Sigmoid colon (tissue), 7 donors: Measurements from ENCODE around the gene LGALS7B. TPM values are rescaled to one million over a fixed set of nuclear protein-coding genes. Genes with fewer than 3 reads are reported as not detected.
"Not testable (repeated sequence)": the region's sequence is repeated elsewhere in the genome, so short reads cannot be mapped to it uniquely, and the experiment has no call there.

Experiments
- DNase-seq: peaks from one replicate; pipeline ENCODE4 v3.0.0-alpha.2; 2019
- H3K27ac ChIP-seq, 4 donors: fragments of 200-600 bp; sonication (generic); one replicate each; pipeline ENCODE4 v1.5.1; 2016 to 2019; ENCODE audit warnings: mild to moderate bottlenecking in 1 of 4
- H3K27me3 ChIP-seq, 3 donors: fragments of 200-600 bp; sonication (generic); one replicate each; pipeline ENCODE4 v1.5.1; 2019; ENCODE audit warnings: mild to moderate bottlenecking in 1 of 3
- H3K36me3 ChIP-seq, 4 donors: fragments of 200-600 bp; sonication (generic); one replicate each; pipeline ENCODE4 v1.5.1; 2016 to 2019
- H3K4me1 ChIP-seq, 4 donors: fragments of 200-600 bp; sonication (generic); one replicate each; pipeline ENCODE4 v1.5.1; 2017 to 2019
- H3K4me3 ChIP-seq, 4 donors: fragments of 200-600 bp; sonication (generic); one replicate each; pipeline ENCODE4 v1.5.1; 2017 to 2019; ENCODE audit warnings: mild to moderate bottlenecking in 2 of 4, moderate library complexity in 1 of 4
- H3K9me3 ChIP-seq, 4 donors: fragments of 200-600 bp in 3 of 4; sonication (generic) in 3 of 4; one replicate each; pipeline versions ENCODE4 v1.5.1 to v1.6.1; 2013 to 2019
- EP300 ChIP-seq, 4 donors: sonication (generic); formaldehyde crosslinking; IDR thresholded peaks; one replicate each; pipeline ENCODE4 v1.6.1; 2017; ENCODE audit warnings: antibody characterized with exemption in 4 of 4
- POLR2A ChIP-seq, 2 donors: fragments of 450-650 bp; IDR thresholded peaks; one replicate each; pipeline ENCODE4 v1.6.1; 2016; ENCODE audit warnings: antibody characterized with exemption in 2 of 2, mild to moderate bottlenecking in 2 of 2, moderate library complexity in 2 of 2
- POLR2AphosphoS5 ChIP-seq, 4 donors: sonication (generic); formaldehyde crosslinking; IDR thresholded peaks; one replicate each; pipeline ENCODE4 v1.6.1; 2017; ENCODE audit warnings: antibody characterized with exemption in 4 of 4
- WGBS, 2 donors: extraction: QIAGEN DNeasy Blood & Tissue Kit; methylation state at CpG; one replicate each; pipeline ENCODE4 v1.1.7; 2013; 5-methylcytosine and 5-hydroxymethylcytosine counted together
- intact Hi-C: fragments of 100-400 bp; cut with DNase I; formaldehyde crosslinking; loops from one replicate; pipeline ENCODE4 v1.15.1; 2023
- polyA plus RNA-seq, 3 donors: library from polyadenylated mRNA; stranded (reverse); fragments of 200-250 nt; gene quantifications; one replicate each; pipeline ENCODE4 v1.2.3, GENCODE V29; 2013
- total RNA-seq, 4 donors: library from RNA; depleted of rRNA; stranded (reverse); fragments of >200 nt; gene quantifications; one replicate each; pipeline ENCODE4 v1.1.0, GENCODE V29; 2016
- TF ChIP-seq, protein P1 (sequence below), 4 experiments: fragments of 450-650 bp in 3 of 4; fragments of 200-600 bp in 1 of 4; IDR thresholded peaks; one replicate each; pipeline ENCODE4 v1.5.1; 2016 to 2019; ENCODE audit warnings: antibody characterized with exemption in 4 of 4, mild to moderate bottlenecking in 3 of 4, moderate library complexity in 2 of 4
- donor health status: healthy with polysubstance abuse.
- donor health status: Bipolar disorder and iron deficiency.
- donor health status: healthy.

Gene LGALS7B
- total and polyA plus RNA-seq, 7 donors = 1.2 to 3.0 TPM; not detected in 5

DNA sequence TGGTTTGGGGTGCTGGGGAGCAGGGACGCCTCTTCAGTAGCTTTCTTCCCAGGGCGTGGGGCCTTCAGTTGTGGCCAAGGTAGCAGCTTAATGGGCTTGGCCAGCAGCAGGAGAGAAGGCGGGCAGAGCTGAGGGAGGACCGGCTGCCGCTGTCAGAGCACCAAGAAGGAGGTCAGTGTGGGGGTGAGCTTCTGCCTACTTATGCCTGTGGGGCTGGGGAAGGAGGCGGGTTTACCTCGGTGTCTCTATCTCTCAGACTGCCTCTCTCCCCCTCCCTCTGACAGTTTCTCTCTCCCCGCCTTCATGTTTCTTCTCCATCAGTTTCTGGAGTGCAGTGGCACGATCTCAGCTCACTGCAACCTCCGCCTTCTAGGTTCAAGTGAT lies 44.7 kb upstream of the LGALS7B start, which contains the start of gene CAPN12:
Gene CAPN12, minus strand, starts transcription at position 177 of the 384 bp plus-strand sequence. CDS start 309 bp downstream, outside the sequence.
- TF ChIP-seq EP300 (IDR thresholded peaks at IDR 0.05) (no peak), POLR2A (IDR thresholded peaks at IDR 0.05) (no peak), POLR2AphosphoS5 (IDR thresholded peaks at IDR 0.05) (no peak)
- TF ChIP-seq, protein P1, sequence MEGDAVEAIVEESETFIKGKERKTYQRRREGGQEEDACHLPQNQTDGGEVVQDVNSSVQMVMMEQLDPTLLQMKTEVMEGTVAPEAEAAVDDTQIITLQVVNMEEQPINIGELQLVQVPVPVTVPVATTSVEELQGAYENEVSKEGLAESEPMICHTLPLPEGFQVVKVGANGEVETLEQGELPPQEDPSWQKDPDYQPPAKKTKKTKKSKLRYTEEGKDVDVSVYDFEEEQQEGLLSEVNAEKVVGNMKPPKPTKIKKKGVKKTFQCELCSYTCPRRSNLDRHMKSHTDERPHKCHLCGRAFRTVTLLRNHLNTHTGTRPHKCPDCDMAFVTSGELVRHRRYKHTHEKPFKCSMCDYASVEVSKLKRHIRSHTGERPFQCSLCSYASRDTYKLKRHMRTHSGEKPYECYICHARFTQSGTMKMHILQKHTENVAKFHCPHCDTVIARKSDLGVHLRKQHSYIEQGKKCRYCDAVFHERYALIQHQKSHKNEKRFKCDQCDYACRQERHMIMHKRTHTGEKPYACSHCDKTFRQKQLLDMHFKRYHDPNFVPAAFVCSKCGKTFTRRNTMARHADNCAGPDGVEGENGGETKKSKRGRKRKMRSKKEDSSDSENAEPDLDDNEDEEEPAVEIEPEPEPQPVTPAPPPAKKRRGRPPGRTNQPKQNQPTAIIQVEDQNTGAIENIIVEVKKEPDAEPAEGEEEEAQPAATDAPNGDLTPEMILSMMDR (IDR thresholded peaks at IDR 0.05) = no peak
- Histone ChIP-seq H3K27me3 (no peaks in the 10 kb centered on the region), H3K4me3 (no peak within 1 kb of the TSS), H3K9me3 (no peaks in the 10 kb centered on the region), H3K27ac (no peak within 1 kb of the TSS), H3K4me1 (no peaks in the 10 kb centered on the region), H3K36me3 (no peaks in the 10 kb centered on the region)
- intact Hi-C loops = no loop called here
- no peak for DNase-seq
- 88% methylated on average over 10 of the region's 10 CpGs for WGBS, 2 donors

DNA sequence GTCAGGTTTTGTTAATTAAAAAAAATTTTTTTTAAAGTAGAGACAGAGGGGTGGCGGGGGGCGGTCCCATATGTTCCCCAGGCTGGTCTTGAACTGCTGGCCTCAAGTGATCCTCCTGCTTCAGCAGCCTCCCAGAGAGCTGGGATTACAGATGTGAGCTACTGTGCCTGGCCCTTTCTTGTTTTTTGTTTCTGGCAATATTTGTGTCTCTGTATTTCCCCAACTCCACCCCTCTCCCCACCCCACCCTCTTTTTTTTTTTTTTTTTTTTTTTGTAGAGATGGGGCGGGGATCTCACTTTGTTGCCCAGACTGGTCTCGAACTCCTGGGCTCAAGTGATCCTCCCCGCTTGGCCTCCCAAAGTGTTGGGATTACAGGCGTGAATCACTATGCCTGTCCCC lies 44.1 kb upstream of the LGALS7B start:
- Histone ChIP-seq H3K4me1 (no peaks in the 10 kb centered on the region), H3K9me3 (no peaks in the 10 kb centered on the region), H3K27ac (no peak overlapping the region), H3K4me3 (no peak overlapping the region), H3K27me3 (no peaks in the 10 kb centered on the region), H3K36me3 (no peaks in the 10 kb centered on the region)
- no peak for DNase-seq
- TF ChIP-seq POLR2AphosphoS5 (IDR thresholded peaks at IDR 0.05) (no peak), POLR2A (IDR thresholded peaks at IDR 0.05) (no peak), EP300 (IDR thresholded peaks at IDR 0.05) (no peak)
- TF ChIP-seq, protein P1 (IDR thresholded peaks at IDR 0.05) = no peak
- intact Hi-C loops = no loop called here
- WGBS, 2 donors = 73 to 85% methylated on average over 6 of the region's 6 CpGs

DNA sequence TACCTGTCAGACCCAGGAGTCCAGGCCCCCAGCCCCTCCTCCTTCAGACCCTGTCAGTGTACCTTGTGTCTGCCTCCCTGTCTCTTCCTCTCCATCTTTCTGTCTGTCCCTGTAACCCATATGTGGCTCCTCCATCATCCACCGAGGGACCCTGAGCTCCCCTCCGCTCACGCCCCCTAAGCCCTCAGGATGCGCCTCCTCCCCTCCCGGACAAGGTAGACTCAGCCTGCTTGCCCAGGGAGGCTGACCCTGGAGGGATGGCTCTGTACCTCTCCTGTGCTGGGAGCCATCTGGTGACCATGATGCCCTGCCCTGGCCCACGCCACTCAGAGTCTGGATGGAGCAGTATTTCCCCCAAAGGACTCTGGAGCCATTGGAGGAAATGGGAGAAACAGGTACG lies 43.7 kb upstream of the LGALS7B start:
- TF ChIP-seq EP300 (IDR thresholded peaks at IDR 0.05) = no peak
- no peak for TF ChIP-seq POLR2A (IDR thresholded peaks at IDR 0.05)
- TF ChIP-seq POLR2AphosphoS5 (IDR thresholded peaks at IDR 0.05) = no peak
- TF ChIP-seq, protein P1 (IDR thresholded peaks at IDR 0.05) = no peak
- Histone ChIP-seq H3K27ac (no peak overlapping the region), H3K4me1 (no peaks in the 10 kb centered on the region), H3K36me3 (no peaks in the 10 kb centered on the region), H3K27me3 (no peaks in the 10 kb centered on the region), H3K9me3 (no peaks in the 10 kb centered on the region), H3K4me3 (no peak overlapping the region)
- no peak for DNase-seq
- intact Hi-C loops = no loop called here
- 84 to 89% methylated on average over 7 of the region's 7 CpGs for WGBS, 2 donors

DNA sequence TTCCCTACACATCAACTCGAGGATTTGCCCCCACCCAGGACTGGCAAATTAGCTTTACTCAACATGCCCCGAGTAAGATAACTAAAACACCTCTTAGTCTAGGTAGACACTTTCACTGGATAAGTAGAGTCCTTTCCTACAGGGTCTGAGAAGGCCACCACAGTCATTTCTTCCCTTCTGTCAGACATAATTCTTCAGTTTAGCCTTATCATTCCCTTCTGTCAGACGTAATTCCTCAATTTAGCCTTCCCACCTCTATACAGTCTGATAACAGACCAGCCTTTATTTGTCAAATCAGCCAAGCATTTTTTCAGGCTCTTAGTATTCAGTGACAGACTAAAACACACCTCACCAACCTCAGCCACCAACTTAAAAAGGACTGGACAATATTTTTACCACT lies 35.2 kb upstream of the LGALS7B start:
- DNase-seq, H3K27ac ChIP-seq, H3K27me3 ChIP-seq, H3K4me3 ChIP-seq, H3K36me3 ChIP-seq, H3K9me3 ChIP-seq, intact Hi-C loops, H3K4me1 ChIP-seq: not testable (repeated sequence)
- 69 to 79% methylated on average over 3 of the region's 3 CpGs for WGBS, 2 donors

DNA sequence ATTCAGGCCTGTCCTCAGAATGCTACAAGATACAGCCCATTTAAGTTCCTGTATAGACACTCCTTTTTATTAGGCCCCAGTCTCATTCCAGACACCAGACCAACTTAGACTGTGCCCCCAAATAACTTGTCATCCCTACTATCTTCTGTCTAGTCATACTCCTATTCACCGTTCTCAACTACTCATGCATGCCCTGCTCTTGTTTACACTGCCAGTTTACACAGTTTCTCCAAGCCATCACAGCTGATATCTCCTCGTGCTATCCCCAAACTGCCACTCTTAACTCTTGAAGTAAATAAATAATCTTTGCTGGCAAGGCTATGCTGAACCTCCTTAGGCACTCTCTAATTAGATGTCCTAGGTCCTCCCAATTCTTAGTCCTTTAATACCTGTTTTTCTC lies 34.8 kb upstream of the LGALS7B start:
- DNase-seq, intact Hi-C loops, H3K36me3 ChIP-seq, H3K27me3 ChIP-seq, H3K9me3 ChIP-seq, H3K27ac ChIP-seq, H3K4me3 ChIP-seq, H3K4me1 ChIP-seq: not testable (repeated sequence)
- 43 to 74% methylated on average over 2 of the region's 2 CpGs for WGBS, 2 donors

DNA sequence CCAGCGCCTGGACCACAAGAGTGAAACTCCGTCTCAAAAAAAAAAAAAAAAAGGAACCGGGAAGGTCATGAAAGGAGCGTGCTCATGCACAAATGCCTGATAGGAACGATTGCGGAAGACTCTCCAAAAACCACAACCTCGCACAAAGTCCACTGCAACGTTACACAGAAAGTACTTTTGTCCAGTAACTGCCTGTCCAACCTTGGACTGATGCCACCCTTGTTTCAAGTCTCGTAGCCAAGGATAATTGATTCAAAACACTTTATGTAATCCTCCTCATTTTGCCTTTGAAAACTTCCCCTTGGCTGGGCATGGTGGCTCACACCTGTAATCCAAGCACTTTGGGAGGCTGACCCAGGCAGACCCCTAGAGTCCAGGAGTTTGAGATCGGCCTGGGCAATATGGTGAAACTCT lies 29.4 kb upstream of the LGALS7B start:
- Histone ChIP-seq H3K4me1 (no peaks in the 10 kb centered on the region), H3K27me3 (no peaks in the 10 kb centered on the region), H3K9me3 (no peaks in the 10 kb centered on the region), H3K36me3 (no peaks in the 10 kb centered on the region), H3K27ac (no peak overlapping the region), H3K4me3 (no peak overlapping the region)
- peak; percentile 55 for DNase-seq
- 25 to 71% methylated on average over 10 of the region's 10 CpGs for WGBS, 2 donors
- intact Hi-C loops = no loop called here
- TF ChIP-seq, protein P1 (IDR thresholded peaks at IDR 0.05) = no peak
- TF ChIP-seq EP300 (IDR thresholded peaks at IDR 0.05) = no peak
- no peak for TF ChIP-seq POLR2AphosphoS5 (IDR thresholded peaks at IDR 0.05)
- TF ChIP-seq POLR2A (IDR thresholded peaks at IDR 0.05) = no peak

DNA sequence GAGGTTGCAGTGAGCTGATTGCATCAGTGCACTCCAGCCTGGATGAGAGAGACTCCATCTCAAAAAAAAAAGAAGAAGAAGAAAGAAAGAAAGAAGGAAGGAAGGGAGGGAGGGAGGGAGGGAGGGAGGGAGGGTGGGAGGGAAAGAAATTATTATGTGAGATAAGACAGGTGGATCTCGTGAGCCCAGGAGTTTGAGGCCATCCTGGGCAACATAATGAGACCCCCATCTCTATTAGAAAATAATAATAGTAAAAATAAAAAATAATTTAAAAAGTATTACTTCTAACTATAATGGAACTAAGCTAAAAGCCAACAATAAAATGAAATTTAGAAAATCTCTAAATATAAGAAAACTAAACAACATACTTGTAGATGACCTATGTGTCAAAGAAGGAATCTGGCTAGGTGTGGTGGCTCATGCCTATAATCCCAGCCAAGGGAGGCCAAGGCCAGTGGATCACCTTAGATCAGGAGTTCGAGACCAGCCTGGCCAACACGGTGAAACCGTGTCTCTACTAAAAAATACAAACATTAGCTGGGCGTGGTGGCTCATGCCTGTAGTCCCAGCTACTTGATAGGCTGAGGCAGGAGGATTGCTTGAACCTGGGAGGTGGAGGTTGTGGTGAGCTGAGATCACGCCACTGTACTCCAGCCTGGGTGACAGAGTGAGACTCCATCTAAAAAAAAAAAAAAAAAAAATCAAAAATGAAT lies 28.0 kb upstream of the LGALS7B start:
- H3K9me3 ChIP-seq, H3K36me3 ChIP-seq, H3K4me3 ChIP-seq, H3K27ac ChIP-seq, intact Hi-C loops, DNase-seq, H3K4me1 ChIP-seq, H3K27me3 ChIP-seq: not testable (repeated sequence)
- 53 to 80% methylated on average over 6 of the region's 6 CpGs for WGBS, 2 donors

DNA sequence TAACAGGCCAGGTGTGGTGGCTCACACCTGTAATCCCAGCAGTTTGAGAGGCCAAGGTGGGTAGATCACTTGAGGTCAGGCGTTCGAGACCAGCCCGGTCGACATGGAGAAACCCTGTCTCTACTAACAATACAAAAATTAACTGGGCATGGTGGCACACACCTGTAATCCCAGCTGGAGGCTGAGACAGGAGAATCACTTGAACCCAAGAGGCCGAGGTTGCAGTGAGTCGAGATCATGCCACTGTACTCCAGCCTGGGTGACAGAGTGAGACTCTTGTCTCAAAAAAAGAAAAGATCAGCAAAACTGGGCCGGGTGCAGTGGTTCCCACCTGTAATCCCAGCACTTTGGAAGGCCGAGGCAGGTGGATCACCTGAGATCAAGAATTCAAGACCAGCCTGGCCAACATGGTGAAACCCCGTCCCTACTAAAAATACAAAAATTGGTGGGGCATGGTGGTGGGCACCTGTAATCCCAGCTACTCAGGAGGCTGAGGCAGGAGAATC lies 27.1 kb upstream of the LGALS7B start:
- intact Hi-C loops, H3K27me3 ChIP-seq, H3K9me3 ChIP-seq, DNase-seq, H3K4me1 ChIP-seq, H3K27ac ChIP-seq, H3K4me3 ChIP-seq, H3K36me3 ChIP-seq: not testable (repeated sequence)
- WGBS, 2 donors = 90 to 96% methylated on average over 9 of the region's 9 CpGs
